PC-3 (cell line): ENCODE data around the gene FMC1.

Experiments used
- CTCF ChIP-seq: fragments of 300-600 bp; sonication (generic); conservative IDR thresholded peaks from 2 replicates; pipeline ENCODE4 v1.5.1; 2017; ENCODE audit warnings: antibody characterized with exemption, low read depth, mild to moderate bottlenecking, low read length
- EZH2 ChIP-seq: fragments of 300-600 bp; sonication (generic); IDR thresholded peaks from one replicate; pipeline ENCODE4 v1.6.1; 2017; ENCODE audit warnings: antibody characterized with exemption, mild to moderate bottlenecking, low read length; ENCODE audit not compliant: unreplicated experiment

GRCh38 chr7:139366400-139366799 is 25.3 kb downstream of the FMC1 start:
- TF ChIP-seq CTCF (no peak), EZH2 (no peak)
